Muscle of leg (tissue), 11 donors: Measurements from ENCODE around the gene EIF5. TPM values are rescaled to one million over a fixed set of nuclear protein-coding genes. Genes with fewer than 3 reads are reported as not detected.

ENCODE experiments used
- DNase-seq: peaks from one replicate; pipeline ENCODE4 v3.0.0; 2013
- H3K27ac ChIP-seq: one replicate; pipeline ENCODE4 v1.5.1; 2013; ENCODE audit warnings: mild to moderate bottlenecking, low read length, control low read depth
- H3K27me3 ChIP-seq: one replicate; pipeline ENCODE4 v1.6.1; 2013; ENCODE audit warnings: low read length; ENCODE audit not compliant: control insufficient read depth, insufficient read depth
- H3K36me3 ChIP-seq: one replicate; pipeline ENCODE4 v1.6.1; 2013; ENCODE audit warnings: low read length; ENCODE audit not compliant: control insufficient read depth, insufficient read depth
- H3K4me1 ChIP-seq: one replicate; pipeline ENCODE4 v1.6.1; 2013; ENCODE audit warnings: low read length; ENCODE audit not compliant: control insufficient read depth, insufficient read depth
- H3K4me3 ChIP-seq: one replicate; pipeline ENCODE4 v1.5.1; 2013; ENCODE audit warnings: low read length, control low read depth
- H3K9me3 ChIP-seq: replicated peaks from 2 replicates; pipeline ENCODE4 v1.6.1; 2013; ENCODE audit warnings: low read depth, low read length; ENCODE audit not compliant: control insufficient read depth
- WGBS: methylation state at CpG from one replicate; pipeline ENCODE4 v1.1.5; 2013; ENCODE audit warnings: missing lambda C conversion rate; ENCODE audit not compliant: insufficient coverage; 5-methylcytosine and 5-hydroxymethylcytosine counted together
- polyA plus RNA-seq, 8 donors: library from polyadenylated mRNA; unstranded; fragments of 120-200 nt; gene quantifications; one replicate each; pipeline versions ENCODE4 v1.2.1 to v1.2.3, GENCODE V29; 2013; ENCODE audit warnings: inconsistent platforms in 1 of 8, low replicate concordance in 1 of 8; ENCODE audit not compliant: insufficient read length in 8 of 8, insufficient read depth in 1 of 8
- total RNA-seq: library from RNA; stranded (reverse); fragments of 120-200 nt; gene quantifications from one replicate; pipeline ENCODE4 v1.2.4, GENCODE V29; 2013

The EIF5 gene
- total and polyA plus RNA-seq, 9 donors, result 99.8 to 208 (median 194) TPM

DNA sequence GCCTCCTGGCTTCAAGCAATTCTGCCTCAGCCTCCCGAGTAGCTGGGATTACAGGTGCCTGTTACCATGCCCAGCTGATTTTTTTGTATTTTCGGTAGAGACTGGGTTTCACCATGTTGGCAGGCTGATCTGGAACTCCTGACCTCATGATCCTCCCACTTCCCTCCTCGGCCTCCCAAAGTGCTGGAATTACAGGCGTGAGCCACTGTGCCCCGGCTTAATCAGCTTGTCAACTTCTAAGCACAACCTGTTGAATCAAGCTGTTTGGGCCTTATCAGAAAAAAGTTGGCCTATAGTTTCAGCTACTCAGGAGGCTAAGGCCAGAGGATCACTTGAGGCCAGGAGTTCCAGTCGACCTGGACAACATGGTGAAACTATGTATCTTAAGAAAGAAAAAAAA, 59.0 kb downstream of the EIF5 start:
- Histone ChIP-seq H3K27ac (no peak overlapping the region), H3K27me3 (no peaks in the 10 kb centered on the region), H3K36me3 (no peaks in the 10 kb centered on the region), H3K4me3 (no peak overlapping the region), H3K9me3 (no peaks in the 10 kb centered on the region), H3K4me1 (peaks cover 8% of the 10 kb centered on the region)
- 87% methylated on average over 5 of the region's 6 CpGs for WGBS
- DNase-seq, result no peak

DNA sequence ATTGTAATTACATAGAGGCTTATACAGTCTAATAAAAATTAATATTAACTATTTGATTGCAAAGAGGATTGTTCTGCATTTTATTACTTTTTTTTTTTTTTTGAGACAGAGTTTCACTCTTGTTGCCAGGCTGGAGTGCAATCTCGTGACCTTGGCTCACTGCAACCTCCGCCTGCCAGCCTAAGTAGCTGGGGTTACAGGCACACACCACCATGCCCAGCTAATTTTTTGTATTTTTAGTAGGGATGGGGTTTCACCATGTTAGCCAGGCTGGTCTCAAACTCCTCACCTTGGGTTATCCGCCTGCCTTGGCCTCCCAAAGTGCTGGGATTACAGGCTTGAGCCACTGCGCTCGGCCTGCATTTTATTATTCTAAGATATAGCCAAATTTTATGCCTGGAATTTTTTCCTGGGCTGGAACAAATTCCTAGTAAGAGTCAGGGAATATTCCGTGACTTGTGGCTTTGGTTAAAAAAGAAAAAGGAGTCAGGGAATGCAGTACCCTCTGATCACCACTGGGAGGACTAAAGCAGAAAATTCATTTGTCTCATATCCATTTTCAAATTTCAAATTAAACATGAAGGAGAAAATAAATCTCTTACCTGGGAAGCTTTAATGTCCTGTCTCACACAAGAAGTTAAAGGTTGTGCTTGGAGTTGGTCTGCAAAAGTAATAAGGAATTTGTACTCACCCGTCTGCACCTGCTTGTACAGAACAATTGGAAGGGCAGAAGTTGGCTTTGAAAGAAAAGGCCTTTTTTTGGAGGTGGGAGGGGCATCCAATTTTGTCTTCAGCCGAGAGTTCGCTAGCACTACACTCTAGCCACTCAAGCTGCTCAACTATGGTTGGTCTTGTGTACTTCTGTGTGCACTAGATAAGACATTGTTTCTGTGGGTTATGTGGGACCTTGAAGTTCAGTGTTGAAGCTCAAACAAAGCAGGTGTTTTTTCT, 59.9 kb downstream of the EIF5 start:
- Histone ChIP-seq H3K36me3 (no peaks in the 10 kb centered on the region), H3K4me1 (peaks cover 6% of the 10 kb centered on the region), H3K9me3 (no peaks in the 10 kb centered on the region), H3K4me3 (no peak overlapping the region), H3K27ac (no peak overlapping the region), H3K27me3 (no peaks in the 10 kb centered on the region)
- DNase-seq, result peak; percentile 65
- WGBS, result 0% methylated on average over 1 of the region's 9 CpGs

Other genes starting within 250 kb of the EIF5 start
- 0.75 TPM for gene EXOC3L4, start 239.5 kb upstream of the EIF5 start, total RNA-seq
- 1 to 10 TPM in 2 of 8 donors, under 1 TPM in 5, not detected in 1; 0.23 to 1.6 (median 0.49) TPM for gene EXOC3L4, start 239.5 kb upstream of the EIF5 start, polyA plus RNA-seq
- gene TNFAIP2, start 210.8 kb upstream of the EIF5 start, total RNA-seq, result 46.3 TPM
- gene TNFAIP2, start 210.8 kb upstream of the EIF5 start, polyA plus RNA-seq, result 10 to 100 TPM; 40.0 to 62.9 (median 56.3) TPM
- 59.1 TPM for gene MARK3, start 51.2 kb downstream of the EIF5 start, total RNA-seq
- gene MARK3, start 51.2 kb downstream of the EIF5 start, polyA plus RNA-seq, result 10 to 100 TPM; 54.7 to 83.3 (median 60.0) TPM
- gene CKB, start 188.6 kb downstream of the EIF5 start, total RNA-seq, result 155 TPM
- 100 to 1,000 TPM; 223 to 560 (median 346) TPM for gene CKB, start 188.6 kb downstream of the EIF5 start, polyA plus RNA-seq
- gene TRMT61A, start 195.0 kb downstream of the EIF5 start, total RNA-seq, result 6.4 TPM
- 1 to 10 TPM; 7.4 to 9.1 (median 7.8) TPM for gene TRMT61A, start 195.0 kb downstream of the EIF5 start, polyA plus RNA-seq
- 17.8 TPM for gene BAG5, start 228.4 kb downstream of the EIF5 start, total RNA-seq
- 10 to 100 TPM; 14.3 to 23.3 (median 19.7) TPM for gene BAG5, start 228.4 kb downstream of the EIF5 start, polyA plus RNA-seq
- 59.1 TPM for gene COA8, start 228.7 kb downstream of the EIF5 start, total RNA-seq
- 10 to 100 TPM; 36.6 to 61.2 (median 47.6) TPM for gene COA8, start 228.7 kb downstream of the EIF5 start, polyA plus RNA-seq